Right lung (tissue), 5 donors: ENCODE results near the gene MAP4K2. TPM values are rescaled to one million over a fixed set of nuclear protein-coding genes. Genes with fewer than 3 reads are reported as not detected.
A peak's percentile ranks its signal among the peaks of the same experiment; 100 is the strongest.

Source experiments
- DNase-seq, 2 donors: peaks; one replicate each; pipeline ENCODE4 v3.0.0-alpha.2; 2013
- polyA plus RNA-seq, 5 donors: library from polyadenylated mRNA; unstranded; fragments of 120-200 nt; gene quantifications; one replicate each; pipeline versions ENCODE4 v1.2.1 to v1.2.3, GENCODE V29; 2013; ENCODE audit warnings: inconsistent platforms in 1 of 5, low replicate concordance in 1 of 5; ENCODE audit not compliant: insufficient read length in 5 of 5, insufficient read depth in 1 of 5

The MAP4K2 gene
- polyA plus RNA-seq, 5 donors = 31.6 to 46.6 (median 42.1) TPM

- DNase-seq = no peak
Observed at GRCh38 chr11:64770120-64770519, 32.9 kb downstream of the MAP4K2 start.

GRCh38 chr11:64769283-64769682 lies 33.7 kb downstream of the MAP4K2 start:
- DNase-seq = no peak

GRCh38 chr11:64768300-64768694 lies 34.7 kb downstream of the MAP4K2 start:
- DNase-seq = no peak

GRCh38 chr11:64767344-64768299 lies 35.4 kb downstream of the MAP4K2 start:
- DNase-seq = peak in 1 of 2 donors; percentile 29

GRCh38 chr11:64766881-64767280 lies 36.1 kb downstream of the MAP4K2 start:
- DNase-seq = no peak

GRCh38 chr11:64765851-64766665 lies 37.0 kb downstream of the MAP4K2 start:
- no peak for DNase-seq

GRCh38 chr11:64765291-64765850 lies 37.6 kb downstream of the MAP4K2 start:
- no peak for DNase-seq

- no peak for DNase-seq
Observed at GRCh38 chr11:64764753-64765152, 38.3 kb downstream of the MAP4K2 start.

GRCh38 chr11:64764040-64764611 lies 38.9 kb downstream of the MAP4K2 start:
- no peak for DNase-seq

- DNase-seq = no peak
Observed at GRCh38 chr11:64763526-64764039, 39.4 kb downstream of the MAP4K2 start.

GRCh38 chr11:64762674-64763525 lies 40.1 kb downstream of the MAP4K2 start:
- DNase-seq = no peak

GRCh38 chr11:64762277-64762673 lies 40.7 kb downstream of the MAP4K2 start:
- DNase-seq = no peak

GRCh38 chr11:64760759-64761420 lies 42.1 kb downstream of the MAP4K2 start:
- DNase-seq = no peak

- peak; percentile 68 to 71 for DNase-seq
Observed at GRCh38 chr11:64759722-64760719, 43.0 kb downstream of the MAP4K2 start, which contains the start of gene PYGM. Gene PYGM, minus strand, starts transcription at chr11:64759974. Its CDS starts 76 bp downstream, at chr11:64759898.

- DNase-seq = no peak
Observed at GRCh38 chr11:64759131-64759721, 43.8 kb downstream of the MAP4K2 start.

- DNase-seq = no peak
Observed at GRCh38 chr11:64758330-64759079, 44.5 kb downstream of the MAP4K2 start.

- no peak for DNase-seq
Observed at GRCh38 chr11:64757549-64758329, 45.3 kb downstream of the MAP4K2 start.
